Activated naive CD4-positive, alpha-beta T cell treated with anti-CD3 and anti-CD28 coated beads, Interleukin-2, amount 10 ng/mL, durations not matched to agents 7 days and 5 days (primary cell): ENCODE measurements around the gene CXCL11.

Source experiments
- CTCF ChIA-PET: fragments of 350-600 bp; sonication (Branson Sonifier 250); formaldehyde crosslinking; loops from one replicate; lab custom pipeline; 2021; ENCODE audit warnings: antibody characterized with exemption; lab: Charles Lee
- DNase-seq: peaks from one replicate; pipeline ENCODE4 v3.0.0-alpha.2; 2020
- H3K27ac Mint-ChIP-seq: one replicate; pipeline ENCODE4 v1.8.0; 2021; ENCODE audit warnings: mild to moderate bottlenecking, moderate library complexity, mixed read lengths
- H3K27me3 Mint-ChIP-seq: one replicate; pipeline ENCODE4 v1.8.0; 2021; ENCODE audit warnings: mild to moderate bottlenecking, mixed read lengths
- H3K36me3 Mint-ChIP-seq: one replicate; pipeline ENCODE4 v1.8.0; 2021; ENCODE audit warnings: mixed read lengths
- H3K4me1 Mint-ChIP-seq: one replicate; pipeline ENCODE4 v1.8.0; 2021; ENCODE audit warnings: mixed read lengths
- H3K4me3 Mint-ChIP-seq: one replicate; pipeline ENCODE4 v1.8.0; 2021; ENCODE audit warnings: mild to moderate bottlenecking, moderate library complexity, mixed read lengths
- H3K9me3 Mint-ChIP-seq: one replicate; pipeline ENCODE4 v1.8.0; 2021; ENCODE audit warnings: mixed read lengths

Gene CXCL11

DNA sequence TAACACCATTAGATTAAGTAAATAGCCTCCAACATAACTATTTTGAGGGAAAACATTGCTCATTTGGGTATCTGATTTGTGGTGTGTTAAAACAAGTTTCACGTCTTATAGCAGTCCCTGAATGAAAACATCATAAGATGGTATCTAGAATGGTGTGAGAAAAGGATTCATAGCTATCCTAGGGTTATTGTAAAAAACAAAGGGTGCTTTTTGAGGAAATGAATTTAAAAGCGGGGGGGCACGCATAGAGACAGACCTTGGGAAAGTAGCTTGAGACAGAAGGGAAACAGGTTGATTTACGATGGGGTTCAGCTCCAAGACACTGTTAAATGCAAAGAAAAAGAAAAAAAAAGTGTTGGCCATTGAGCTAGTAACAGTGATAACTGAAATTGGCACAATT, 11.8 kb downstream of the CXCL11 start:
- no peaks in the 10 kb centered on the region for H3K9me3 Mint-ChIP-seq

DNA sequence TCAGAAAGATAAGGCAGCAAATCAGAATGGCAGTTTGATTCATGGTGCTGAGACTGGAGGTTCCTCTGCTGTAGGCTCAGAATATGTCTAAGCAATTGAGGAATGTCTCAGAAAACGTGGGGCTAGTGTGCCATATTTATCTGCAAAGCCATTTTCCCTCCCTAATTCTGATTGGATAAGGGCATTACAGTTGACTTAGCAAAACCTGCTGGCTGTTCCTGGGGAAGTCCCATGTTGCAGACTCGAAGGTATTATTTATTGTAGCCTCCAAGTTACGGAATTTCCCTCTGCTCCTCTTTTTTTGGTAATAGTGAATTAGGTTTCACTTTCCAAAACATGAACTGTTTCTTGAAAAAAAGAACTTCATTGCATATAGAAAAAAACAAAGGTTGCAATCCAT, 12.5 kb downstream of the CXCL11 start, which contains the start of gene CXCL10:
CXCL10 (minus strand) TSS at position 109 of the 400 bp plus-strand sequence; CDS start at position 43, 66 bp downstream.
- peaks cover 13% of the 10 kb centered on the region for H3K4me1 Mint-ChIP-seq
- no peaks in the 10 kb centered on the region for H3K36me3 Mint-ChIP-seq
- H3K27me3 Mint-ChIP-seq = no peaks in the 10 kb centered on the region
- H3K4me3 Mint-ChIP-seq = no peak within 1 kb of the TSS
- no peaks in the 10 kb centered on the region for H3K9me3 Mint-ChIP-seq
- no peak within 1 kb of the TSS for H3K27ac Mint-ChIP-seq
- CTCF ChIA-PET = no interaction called here
- DNase-seq = no peak

More for the DNA sequence above, 11.8 kb downstream of the CXCL11 start:
- no peak for DNase-seq
- Mint-ChIP-seq H3K36me3 (no peaks in the 10 kb centered on the region), H3K4me3 (no peak overlapping the region), H3K4me1 (peaks cover 17% of the 10 kb centered on the region), H3K27me3 (no peaks in the 10 kb centered on the region), H3K27ac (no peak overlapping the region)
- CTCF ChIA-PET = interaction anchor here (0.7 to 1.2 kb wide), 3 partner anchors 8 to 29 kb away, joined by 3 read pairs; no protein-coding TSS in a partner anchor

- H3K4me1 Mint-ChIP-seq = peaks cover 6% of the 10 kb centered on the region
- DNase-seq = no peak
- no peaks in the 10 kb centered on the region for H3K36me3 Mint-ChIP-seq
- no peak overlapping the region for H3K27ac Mint-ChIP-seq
- H3K4me3 Mint-ChIP-seq = no peak overlapping the region
- CTCF ChIA-PET = interaction anchor here (0.8 kb wide), 1 partner anchor 27 kb away, joined by 3 read pairs; no protein-coding TSS in a partner anchor
- no peaks in the 10 kb centered on the region for H3K9me3 Mint-ChIP-seq
- no peaks in the 10 kb centered on the region for H3K27me3 Mint-ChIP-seq
These were observed 13.2 kb downstream of the CXCL11 start for GRCh38 chr4:76022677-76023076.

- CTCF ChIA-PET = interaction anchor here (1.3 kb wide), 1 partner anchor 26 kb away, joined by 4 read pairs; no protein-coding TSS in a partner anchor
- H3K4me1 Mint-ChIP-seq = peaks cover 6% of the 10 kb centered on the region
These were observed 13.8 kb downstream of the CXCL11 start for GRCh38 chr4:76022031-76022430.

GRCh38 chr4:76017056-76017686, 18.7 kb downstream of the CXCL11 start:
- Mint-ChIP-seq H3K27me3 (no peaks in the 10 kb centered on the region), H3K4me1 (no peaks in the 10 kb centered on the region), H3K9me3 (no peaks in the 10 kb centered on the region), H3K36me3 (no peaks in the 10 kb centered on the region), H3K27ac (no peak overlapping the region), H3K4me3 (no peak overlapping the region)
- no peak for DNase-seq
- CTCF ChIA-PET = interaction anchor here (0.6 to 2.8 kb wide), 2 partner anchors 21 to 108 kb away, joined by 3 to 17 read pairs; no protein-coding TSS in a partner anchor

More at GRCh38 chr4:76022031-76022430, 13.8 kb downstream of the CXCL11 start:
- Mint-ChIP-seq H3K36me3 (no peaks in the 10 kb centered on the region), H3K27me3 (no peaks in the 10 kb centered on the region), H3K9me3 (no peaks in the 10 kb centered on the region), H3K27ac (no peak overlapping the region), H3K4me3 (no peak overlapping the region)
- DNase-seq = no peak

- Mint-ChIP-seq H3K27ac (no peak overlapping the region), H3K9me3 (no peaks in the 10 kb centered on the region), H3K4me1 (no peaks in the 10 kb centered on the region), H3K36me3 (no peaks in the 10 kb centered on the region), H3K4me3 (no peak overlapping the region), H3K27me3 (no peaks in the 10 kb centered on the region)
- CTCF ChIA-PET = interaction anchor here (0.6 to 2.8 kb wide), 2 partner anchors 20 to 107 kb away, joined by 3 to 17 read pairs; no protein-coding TSS in a partner anchor
- DNase-seq = no peak
These were observed 19.5 kb downstream of the CXCL11 start for GRCh38 chr4:76016393-76016792.

- Mint-ChIP-seq H3K27me3 (peaks cover 12% of the 10 kb centered on the region), H3K4me3 (no peak overlapping the region), H3K36me3 (no peaks in the 10 kb centered on the region), H3K9me3 (no peaks in the 10 kb centered on the region), H3K27ac (no peak overlapping the region), H3K4me1 (no peaks in the 10 kb centered on the region)
- CTCF ChIA-PET = no interaction called here
- DNase-seq = no peak
These were observed 22.3 kb downstream of the CXCL11 start for GRCh38 chr4:76013540-76013939.

- no peak for DNase-seq
- H3K27me3 Mint-ChIP-seq = peaks cover 12% of the 10 kb centered on the region
- CTCF ChIA-PET = no interaction called here
- H3K27ac Mint-ChIP-seq = no peak overlapping the region
- H3K4me1 Mint-ChIP-seq = no peaks in the 10 kb centered on the region
- H3K4me3 Mint-ChIP-seq = no peak overlapping the region
- H3K36me3 Mint-ChIP-seq = no peaks in the 10 kb centered on the region
- no peaks in the 10 kb centered on the region for H3K9me3 Mint-ChIP-seq
These were observed 23.5 kb downstream of the CXCL11 start for GRCh38 chr4:76012388-76012801.

DNA sequence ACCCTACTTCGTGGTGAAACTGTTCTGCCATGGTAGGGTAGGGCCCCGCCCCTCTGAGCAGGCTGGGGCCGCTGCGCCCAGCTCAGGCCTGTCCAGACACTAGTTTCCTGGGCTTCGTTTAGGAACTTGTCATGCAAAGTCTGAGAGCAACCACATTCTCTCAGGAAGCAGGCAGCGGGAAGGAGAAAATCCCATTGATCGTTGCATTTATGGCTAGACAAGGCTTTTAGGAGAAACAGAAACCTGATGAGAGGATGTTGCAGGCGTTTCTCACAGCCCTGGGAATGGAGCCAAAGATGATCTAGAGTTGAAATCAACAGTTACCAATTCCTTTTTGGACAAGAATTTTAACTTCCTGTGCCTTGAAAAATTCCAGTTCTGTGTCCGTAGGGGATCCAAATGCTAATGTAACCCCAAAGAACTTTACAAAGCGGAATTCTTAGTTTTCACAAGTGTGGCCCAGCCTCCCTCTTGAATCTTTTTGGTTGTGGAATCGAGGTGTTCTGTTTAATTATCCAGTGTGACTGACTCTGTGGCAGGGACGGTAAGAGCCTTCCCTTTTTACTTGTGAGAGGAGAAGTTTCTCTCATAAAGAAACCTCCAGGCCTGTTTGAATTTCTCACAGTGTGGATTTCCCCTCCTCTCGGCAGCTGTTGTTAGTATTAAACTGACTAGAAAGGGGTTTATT, 24.0 kb downstream of the CXCL11 start:
- Mint-ChIP-seq H3K4me3 (no peak overlapping the region), H3K27me3 (peaks cover 12% of the 10 kb centered on the region), H3K4me1 (no peaks in the 10 kb centered on the region), H3K27ac (no peak overlapping the region), H3K9me3 (no peaks in the 10 kb centered on the region), H3K36me3 (no peaks in the 10 kb centered on the region)
- no peak for DNase-seq
- CTCF ChIA-PET = no interaction called here

- Mint-ChIP-seq H3K36me3 (no peaks in the 10 kb centered on the region), H3K9me3 (no peaks in the 10 kb centered on the region), H3K4me1 (no peaks in the 10 kb centered on the region), H3K27ac (no peak overlapping the region), H3K4me3 (no peak overlapping the region), H3K27me3 (peaks cover 12% of the 10 kb centered on the region)
- CTCF ChIA-PET = no interaction called here
- no peak for DNase-seq
These were observed 24.7 kb downstream of the CXCL11 start for GRCh38 chr4:76011018-76011670.

- no peaks in the 10 kb centered on the region for H3K9me3 Mint-ChIP-seq
- no peak overlapping the region for H3K4me3 Mint-ChIP-seq
- H3K4me1 Mint-ChIP-seq = no peaks in the 10 kb centered on the region
- no peak for DNase-seq
- peaks cover 12% of the 10 kb centered on the region for H3K27me3 Mint-ChIP-seq
- CTCF ChIA-PET = no interaction called here
- H3K27ac Mint-ChIP-seq = no peak overlapping the region
- no peaks in the 10 kb centered on the region for H3K36me3 Mint-ChIP-seq
These were observed 25.3 kb downstream of the CXCL11 start for GRCh38 chr4:76010576-76010975.

- CTCF ChIA-PET = no interaction called here
- no peak overlapping the region for H3K4me3 Mint-ChIP-seq
- H3K27me3 Mint-ChIP-seq = peaks cover 12% of the 10 kb centered on the region
- H3K27ac Mint-ChIP-seq = no peak overlapping the region
- no peaks in the 10 kb centered on the region for H3K36me3 Mint-ChIP-seq
- H3K9me3 Mint-ChIP-seq = no peaks in the 10 kb centered on the region
- no peak for DNase-seq
- H3K4me1 Mint-ChIP-seq = no peaks in the 10 kb centered on the region
These were observed 26.6 kb downstream of the CXCL11 start for GRCh38 chr4:76009311-76009710.

DNA sequence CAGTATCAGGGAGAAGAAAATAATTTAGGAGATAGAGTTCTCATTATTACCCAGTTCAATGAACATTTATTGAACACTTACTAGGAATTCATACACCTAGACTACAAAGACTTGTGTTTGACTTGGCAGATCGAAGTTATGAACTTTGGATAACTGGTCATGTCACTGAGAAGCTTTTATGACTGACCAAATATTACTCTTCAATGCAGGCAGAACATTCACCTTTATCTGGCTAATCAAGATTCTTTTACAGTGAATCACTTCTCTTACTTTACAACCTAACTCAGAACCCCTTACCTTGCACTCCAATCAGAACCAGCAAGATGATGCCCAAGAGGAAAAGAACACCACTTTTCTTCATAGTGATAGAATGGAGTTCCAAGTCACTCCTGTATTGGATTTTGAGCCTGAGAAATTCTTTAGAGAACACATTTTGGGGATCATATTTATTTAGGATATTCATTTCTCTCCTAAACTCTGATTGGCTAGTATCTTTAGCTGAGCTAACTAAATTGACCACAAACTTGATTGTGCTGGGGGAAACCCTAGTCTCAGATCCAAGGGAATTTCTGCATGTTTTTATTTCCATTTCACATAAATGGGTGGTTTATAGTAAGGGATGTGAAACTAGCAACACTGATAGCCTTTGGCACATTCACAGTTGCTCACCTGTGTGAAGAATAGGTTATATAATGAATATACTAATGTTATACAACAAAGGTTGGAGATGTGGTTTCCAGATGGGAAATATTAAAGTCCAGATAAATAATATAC, 28.6 kb downstream of the CXCL11 start, which contains the start of gene CXCL9:
CXCL9 (minus strand) TSS at position 421 of the 774 bp plus-strand sequence; CDS start at position 361, 60 bp downstream.
- H3K4me1 Mint-ChIP-seq = peaks cover 3% of the 10 kb centered on the region
- H3K4me3 Mint-ChIP-seq = no peak within 1 kb of the TSS
- no peak for DNase-seq
- no peak within 1 kb of the TSS for H3K27ac Mint-ChIP-seq
- no peaks in the 10 kb centered on the region for H3K9me3 Mint-ChIP-seq
- peaks cover 12% of the 10 kb centered on the region for H3K27me3 Mint-ChIP-seq
- CTCF ChIA-PET = no interaction called here
- H3K36me3 Mint-ChIP-seq = no peaks in the 10 kb centered on the region

DNA sequence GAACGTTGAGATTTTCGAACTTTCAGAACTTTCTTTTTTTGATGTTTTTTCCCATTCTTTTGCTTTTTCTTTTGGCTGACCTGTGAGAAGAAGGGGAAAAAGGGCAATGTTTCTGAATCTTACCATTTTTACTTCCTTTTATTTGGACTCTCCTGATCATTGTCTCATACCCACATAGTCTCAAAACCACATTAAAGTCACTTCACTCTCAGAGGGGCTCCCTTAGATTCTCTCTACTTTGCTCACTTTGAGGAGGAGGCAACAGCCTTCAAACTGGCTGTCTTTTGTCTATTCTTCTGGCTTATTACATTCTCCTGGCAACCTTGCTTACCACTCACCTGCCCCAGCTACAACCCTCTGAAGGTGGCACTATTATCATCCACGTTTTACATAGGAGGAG, 32.2 kb downstream of the CXCL11 start:
- no peak for DNase-seq
- H3K9me3 Mint-ChIP-seq = no peaks in the 10 kb centered on the region
- no peak overlapping the region for H3K4me3 Mint-ChIP-seq
- H3K36me3 Mint-ChIP-seq = no peaks in the 10 kb centered on the region
- no peaks in the 10 kb centered on the region for H3K27me3 Mint-ChIP-seq
- H3K4me1 Mint-ChIP-seq = peaks cover 3% of the 10 kb centered on the region
- H3K27ac Mint-ChIP-seq = no peak overlapping the region
- CTCF ChIA-PET = no interaction called here
